ENCODE results near the gene DLG1. TPM values are rescaled to one million over a fixed set of nuclear protein-coding genes. Genes with fewer than 3 reads are reported as not detected.

DLG1 gene
- total RNA-seq, 1 donor from 2014 or later = 102 TPM

DNA sequence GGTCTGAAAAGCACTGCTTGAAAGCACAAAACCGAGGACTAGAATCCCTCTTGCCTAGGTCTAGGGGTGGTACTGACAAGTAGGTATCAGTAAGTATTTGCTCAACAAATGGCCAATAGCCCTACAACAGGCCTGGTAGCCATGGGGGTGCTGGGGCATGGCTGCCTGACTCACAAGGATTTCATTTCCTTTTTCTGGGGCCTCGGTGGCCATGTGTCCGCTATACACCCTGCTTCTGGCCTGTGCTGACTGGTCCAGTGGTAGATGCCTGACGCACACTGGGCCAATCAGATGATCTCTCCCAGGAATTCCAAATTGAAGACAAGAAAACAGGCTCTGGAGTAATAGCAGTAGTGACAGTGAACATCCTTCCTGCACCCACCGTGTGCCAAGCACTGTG, 298.2 kb downstream of the DLG1 start:
- no peak for DNase-seq (ENCODE audit: low spot score)

DNA sequence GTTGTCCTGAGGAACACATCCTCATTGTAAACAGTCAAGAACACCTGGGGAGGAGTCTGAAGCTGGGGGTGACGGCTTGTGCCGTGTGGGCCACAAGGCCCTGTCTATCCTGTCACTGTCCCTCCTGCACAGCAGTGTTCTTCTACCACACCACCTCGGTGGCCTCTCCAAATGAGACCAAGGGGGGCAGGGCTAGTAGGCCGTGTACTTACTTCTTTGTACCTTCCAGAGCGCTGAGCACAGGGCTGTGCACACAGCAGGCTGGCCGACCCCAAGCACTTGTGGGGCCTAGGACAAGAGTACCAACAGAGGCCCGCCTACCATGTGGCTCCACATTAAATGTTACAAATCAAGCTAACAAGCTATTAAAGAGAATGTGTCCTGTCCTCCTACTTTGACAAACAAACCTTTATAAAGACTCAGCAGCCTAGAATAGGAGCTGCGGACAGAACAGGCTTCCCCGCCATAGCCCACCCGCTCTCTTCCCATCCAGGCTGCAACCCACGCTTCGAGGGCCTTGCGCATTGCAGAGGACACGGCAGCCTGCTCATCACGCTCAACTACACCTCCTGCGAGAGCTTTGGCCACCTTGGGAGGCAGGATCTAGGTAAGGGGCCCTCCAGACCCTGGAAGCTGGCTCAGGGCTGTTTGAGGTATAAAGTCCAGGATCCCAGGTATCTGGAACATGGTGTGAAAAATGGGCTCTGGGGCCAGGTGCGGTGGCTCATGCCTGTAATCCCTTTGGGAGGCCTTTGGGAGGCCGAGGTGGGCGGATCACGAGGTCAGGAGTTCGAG, 299.2 kb downstream of the DLG1 start:
- no peak for DNase-seq (ENCODE audit: low spot score)

DNA sequence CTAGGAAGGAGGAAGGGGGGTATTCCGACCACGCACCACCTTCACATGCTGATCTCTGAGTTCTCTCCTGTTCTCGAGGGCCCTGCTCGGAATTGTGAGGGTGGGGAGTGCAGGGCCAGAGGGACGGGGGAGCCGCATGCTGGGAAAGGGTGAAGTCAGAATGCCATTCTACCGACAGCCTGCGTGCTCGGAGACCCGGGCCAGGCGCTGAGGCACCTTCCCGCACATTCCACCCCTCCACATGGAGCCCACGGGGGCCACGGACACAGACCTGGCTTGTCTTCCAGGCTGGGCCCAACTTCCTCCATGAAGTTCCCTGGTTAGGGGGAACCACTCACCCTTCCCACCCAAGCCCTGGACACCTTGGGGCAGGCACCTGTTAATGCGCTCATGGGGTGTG, 301.1 kb downstream of the DLG1 start:
- no peak for DNase-seq (ENCODE audit: low spot score)

- DNase-seq (ENCODE audit: low spot score) = no peak
Measured at GRCh38 chr3:196996454-196997265, 301.8 kb downstream of the DLG1 start.

DNA sequence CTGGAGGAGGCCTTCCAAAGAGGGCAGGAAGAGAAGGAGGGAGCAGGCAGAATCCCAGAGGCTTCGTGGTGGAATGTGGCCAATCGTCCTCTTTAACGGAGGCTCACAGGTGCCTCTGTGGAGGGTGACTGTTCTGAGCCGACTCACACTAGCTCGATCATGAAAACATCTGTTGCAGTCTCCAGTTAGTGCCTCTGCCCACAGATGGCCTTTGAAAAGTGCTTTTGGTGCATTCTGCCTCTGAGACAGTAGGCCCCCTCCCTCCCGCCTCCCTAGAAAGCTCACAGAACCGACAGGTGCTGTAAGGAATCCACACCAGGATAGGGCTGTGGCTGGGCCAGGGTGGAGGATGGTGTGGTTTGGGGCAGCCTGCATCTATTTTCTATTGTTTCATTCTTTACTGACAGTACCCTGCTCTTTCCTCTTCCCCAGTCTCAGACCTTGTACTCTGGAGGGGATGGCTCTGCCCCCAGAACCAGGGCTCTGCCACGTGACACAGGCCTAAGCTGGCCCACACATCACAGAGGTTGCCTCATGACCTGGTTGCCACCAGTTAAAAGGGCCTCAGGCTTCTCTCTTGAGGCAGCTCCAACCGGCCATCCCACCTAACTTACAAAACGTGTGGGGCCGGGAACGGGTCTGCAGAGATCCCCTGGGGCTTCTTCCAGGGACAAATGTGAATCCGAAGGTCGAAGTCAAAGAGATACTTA, 302.6 kb downstream of the DLG1 start:
- DNase-seq (ENCODE audit: low spot score) = no peak

DNA sequence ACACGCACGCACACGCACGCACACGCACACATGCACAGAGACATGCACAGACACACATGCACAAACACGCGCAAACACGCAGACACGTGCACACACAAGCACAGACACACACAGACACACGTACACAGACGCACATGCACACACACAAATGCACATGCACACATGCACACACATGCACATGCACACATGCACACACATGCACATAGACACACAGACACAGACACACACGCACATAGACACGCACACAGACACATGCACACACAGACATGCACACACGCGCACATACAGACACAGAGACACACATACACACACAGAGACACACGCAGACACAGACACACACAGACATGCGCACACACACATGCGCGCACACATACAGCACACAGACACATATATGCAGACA, 303.4 kb downstream of the DLG1 start:
- no peak for DNase-seq (ENCODE audit: low spot score)

DNA sequence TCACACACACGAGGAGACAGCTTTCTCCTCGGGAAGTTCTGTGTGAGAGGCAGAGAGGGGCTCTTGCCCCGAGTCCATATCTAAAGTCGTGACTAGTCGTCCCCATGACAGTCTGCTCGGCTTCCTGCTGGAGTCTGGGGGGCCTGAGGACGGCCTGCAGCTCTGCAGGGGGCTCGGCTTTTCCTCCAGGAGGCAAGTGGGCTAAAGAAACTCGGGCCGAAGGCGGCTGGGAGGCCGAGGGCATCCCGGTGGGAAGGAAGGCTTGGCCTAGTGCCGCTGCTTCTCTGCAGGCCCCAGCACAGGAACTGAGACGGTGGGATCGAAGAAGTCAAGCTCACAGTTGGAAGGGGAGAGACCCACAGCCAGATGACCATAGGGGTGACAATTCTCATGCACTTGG, 304.4 kb downstream of the DLG1 start:
- DNase-seq (ENCODE audit: low spot score) = no peak

Data from umbilical cord (tissue), 2 donors.